ENCODE data around the gene EFCAB5. TPM values are rescaled to one million over a fixed set of nuclear protein-coding genes. Genes with fewer than 3 reads are reported as not detected.

EFCAB5 gene
- total RNA-seq, 1 experiment from 2014 or later = 0.39 TPM

GRCh38 chr17:30151471-30151870 is 210.0 kb downstream of the EFCAB5 start:
- Histone ChIP-seq H3K4me3 (ENCODE audit: low read depth in 2 of 2, low read length in 2 of 2) (no peak overlapping the region), H3K4me1 (ENCODE audit: control insufficient read depth, insufficient read depth, low read length) (peaks cover 5% of the 10 kb centered on the region; the same call in 1 of the 2 replicates), H3K9me3 (ENCODE audit: control insufficient read depth, insufficient read depth, low read depth, low read length) (no peaks in the 10 kb centered on the region), H3K27me3 (ENCODE audit: control insufficient read depth, insufficient read depth, low read length) (no peaks in the 10 kb centered on the region), H3K36me3 (ENCODE audit: control insufficient read depth, insufficient read depth, low read length) (no peaks in the 10 kb centered on the region), H3K27ac (ENCODE audit: low read length) (no peak overlapping the region)
- ChIA-PET CTCF (interaction anchor here (0.6 kb wide), 1 partner anchor 404 kb away, joined by 3 read pairs; no protein-coding TSS in a partner anchor), POLR2A (interaction anchor here (0.6 to 0.9 kb wide), 3 partner anchors 23 to 33 kb away, joined by 4 to 12 read pairs (median 10); no protein-coding TSS in a partner anchor)
- no peak for TF ChIP-seq POLR2AphosphoS5 (IDR thresholded peaks at IDR 0.05; ENCODE audit: low read depth, low read length)
- TF ChIP-seq CTCF (IDR thresholded peaks at IDR 0.05) = no peak
- no peak for TF ChIP-seq REST (IDR thresholded peaks at IDR 0.05; ENCODE audit: insufficient read depth in 1 of 2, low read depth in 2 of 2, low read length in 1 of 2)
- TF ChIP-seq SIN3A (IDR thresholded peaks at IDR 0.05; ENCODE audit: borderline replicate concordance, insufficient read depth, low read depth, low read length) = no peak
- in situ Hi-C loops (cut with HindIII; ENCODE audit: low pct_unique_long_range_greater_than_20kb, low sequenced_read_pairs) (no loop called here), intact Hi-C loops (cut with micrococcal nuclease; ENCODE audit: unreplicated experiment) (no loop called here)
- BruUV-seq (replicated peaks) = no TSS peak
- DNase-seq (ENCODE audit: low read depth, low spot score) = no peak
- ATAC-seq = no peak

DNA sequence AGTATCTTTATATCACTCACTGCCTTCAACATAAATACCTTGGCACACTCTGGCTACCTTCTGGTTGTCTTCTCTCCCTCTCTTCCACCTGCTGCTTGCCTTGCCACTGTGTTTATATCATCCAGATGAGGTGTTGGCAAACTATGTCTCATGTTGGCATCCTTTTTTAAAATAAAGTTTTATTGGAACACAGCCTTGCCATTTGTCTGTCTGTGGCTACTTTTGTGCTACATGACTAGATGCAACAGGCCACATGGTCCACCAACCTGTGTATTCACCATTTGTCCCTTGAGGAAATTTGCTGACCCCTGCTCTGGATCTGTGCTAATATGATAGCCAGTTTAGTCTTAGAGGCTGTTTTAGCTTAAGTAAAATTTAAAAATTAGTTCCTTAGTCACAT is 212.0 kb downstream of the EFCAB5 start:
- ATAC-seq (no peak), DNase-seq (ENCODE audit: low read depth, low spot score) (no peak)
- BruUV-seq (replicated peaks) = no TSS peak
- TF ChIP-seq POLR2AphosphoS5 (IDR thresholded peaks at IDR 0.05; ENCODE audit: low read depth, low read length) = no peak
- no peak for TF ChIP-seq REST (IDR thresholded peaks at IDR 0.05; ENCODE audit: insufficient read depth in 1 of 2, low read depth in 2 of 2, low read length in 1 of 2)
- TF ChIP-seq SIN3A (IDR thresholded peaks at IDR 0.05; ENCODE audit: borderline replicate concordance, insufficient read depth, low read depth, low read length) = no peak
- no peak for TF ChIP-seq CTCF (IDR thresholded peaks at IDR 0.05)
- TF ChIP-seq TCF7L2 (IDR thresholded peaks at IDR 0.05; ENCODE audit: low read depth, low read length) = no peak
- no peaks in the 10 kb centered on the region for H3K9me3 ChIP-seq (ENCODE audit: control insufficient read depth, insufficient read depth, low read depth, low read length)
- no peaks in the 10 kb centered on the region for H3K36me3 ChIP-seq (ENCODE audit: control insufficient read depth, insufficient read depth, low read length)
- in situ Hi-C loops (cut with HindIII; ENCODE audit: low pct_unique_long_range_greater_than_20kb, low sequenced_read_pairs) = no loop called here
- CTCF ChIA-PET = no interaction called here
- H3K4me3 ChIP-seq (ENCODE audit: low read depth in 2 of 2, low read length in 2 of 2) = no peak overlapping the region
- intact Hi-C loops (cut with micrococcal nuclease; ENCODE audit: unreplicated experiment) = no loop called here
- POLR2A ChIA-PET = interaction anchor here (0.6 kb wide), 1 partner anchor 9 kb away, joined by 21 read pairs; no protein-coding TSS in a partner anchor
- H3K27ac ChIP-seq (ENCODE audit: low read length) = no peak overlapping the region
- H3K27me3 ChIP-seq (ENCODE audit: control insufficient read depth, insufficient read depth, low read length) = no peaks in the 10 kb centered on the region
- peaks cover under 1% of the 10 kb centered on the region; the same call in 1 of the 2 replicates for H3K4me1 ChIP-seq (ENCODE audit: control insufficient read depth, insufficient read depth, low read length)
